Body of pancreas (tissue), 4 donors: ENCODE measurements around the gene SKAP2.
A peak's percentile ranks its signal among the peaks of the same experiment; 100 is the strongest.

ENCODE experiments used
- CTCF ChIP-seq, 7 experiments: fragments of 450-650 bp in 4 of 7; fragments of 200-600 bp in 3 of 7; sonication (generic) in 3 of 7; IDR thresholded peaks; one replicate each; pipeline ENCODE4 v1.5.1; 2016 to 2019; ENCODE audit warnings: antibody characterized with exemption in 7 of 7
- POLR2A ChIP-seq, 3 donors: fragments of 450-650 bp; IDR thresholded peaks; one replicate each; pipeline ENCODE4 v1.6.1; 2016; ENCODE audit warnings: antibody characterized with exemption in 3 of 3, mild to moderate bottlenecking in 2 of 3

GRCh38 chr7:26686448-26686981 lies 177.9 kb downstream of the SKAP2 start:
- TF ChIP-seq CTCF (IDR thresholded peaks at IDR 0.05) = peak; percentile 48 to 83 (median 58)
- TF ChIP-seq POLR2A (IDR thresholded peaks at IDR 0.05) = no peak
